ENCODE data around the gene UBASH3B.

Gene UBASH3B

GRCh38 chr11:122681070-122681469 is 25.5 kb downstream of the UBASH3B start:
- no peaks in the 10 kb centered on the region for H3K27me3 ChIP-seq (replicated peaks; ENCODE audit: control insufficient read depth, insufficient read depth, low read length)
- H3K4me1 ChIP-seq (ENCODE audit: control insufficient read depth, insufficient read depth, low read length) = peaks cover 12% of the 10 kb centered on the region
- no peak overlapping the region for H3K9ac ChIP-seq (ENCODE audit: low read length)
- no peak for DNase-seq (ENCODE audit: low read depth)
- no peaks in the 10 kb centered on the region for H3K9me3 ChIP-seq (ENCODE audit: control insufficient read depth, low read length)
- H3K36me3 ChIP-seq (ENCODE audit: control insufficient read depth, insufficient read depth, low read length, severe bottlenecking) = no peaks in the 10 kb centered on the region
- no peak overlapping the region for H3K4me3 ChIP-seq (ENCODE audit: low read length)

- DNase-seq (ENCODE audit: low read depth) = no peak
- H3K4me1 ChIP-seq (ENCODE audit: control insufficient read depth, insufficient read depth, low read length) = peaks cover 12% of the 10 kb centered on the region
- H3K4me3 ChIP-seq (ENCODE audit: low read length) = no peak overlapping the region
- no peaks in the 10 kb centered on the region for H3K9me3 ChIP-seq (ENCODE audit: control insufficient read depth, low read length)
- no peaks in the 10 kb centered on the region for H3K36me3 ChIP-seq (ENCODE audit: control insufficient read depth, insufficient read depth, low read length, severe bottlenecking)
- no peaks in the 10 kb centered on the region for H3K27me3 ChIP-seq (replicated peaks; ENCODE audit: control insufficient read depth, insufficient read depth, low read length)
- no peak overlapping the region for H3K9ac ChIP-seq (ENCODE audit: low read length)
Measured at GRCh38 chr11:122681735-122682134, 26.2 kb downstream of the UBASH3B start.

GRCh38 chr11:122682464-122682863 is 26.9 kb downstream of the UBASH3B start:
- peaks cover 12% of the 10 kb centered on the region for H3K4me1 ChIP-seq (ENCODE audit: control insufficient read depth, insufficient read depth, low read length)
- no peaks in the 10 kb centered on the region for H3K36me3 ChIP-seq (ENCODE audit: control insufficient read depth, insufficient read depth, low read length, severe bottlenecking)
- no peak for DNase-seq (ENCODE audit: low read depth)
- no peaks in the 10 kb centered on the region for H3K27me3 ChIP-seq (replicated peaks; ENCODE audit: control insufficient read depth, insufficient read depth, low read length)
- no peak overlapping the region for H3K4me3 ChIP-seq (ENCODE audit: low read length)
- no peaks in the 10 kb centered on the region for H3K9me3 ChIP-seq (ENCODE audit: control insufficient read depth, low read length)
- no peak overlapping the region for H3K9ac ChIP-seq (ENCODE audit: low read length)

- H3K9ac ChIP-seq (ENCODE audit: low read length) = no peak overlapping the region
- H3K27me3 ChIP-seq (replicated peaks; ENCODE audit: control insufficient read depth, insufficient read depth, low read length) = no peaks in the 10 kb centered on the region
- H3K4me1 ChIP-seq (ENCODE audit: control insufficient read depth, insufficient read depth, low read length) = peaks cover 12% of the 10 kb centered on the region
- no peak for DNase-seq (ENCODE audit: low read depth)
- no peaks in the 10 kb centered on the region for H3K9me3 ChIP-seq (ENCODE audit: control insufficient read depth, low read length)
- H3K4me3 ChIP-seq (ENCODE audit: low read length) = no peak overlapping the region
- no peaks in the 10 kb centered on the region for H3K36me3 ChIP-seq (ENCODE audit: control insufficient read depth, insufficient read depth, low read length, severe bottlenecking)
Measured at GRCh38 chr11:122685041-122685440, 29.5 kb downstream of the UBASH3B start.

GRCh38 chr11:122686111-122686510 is 30.6 kb downstream of the UBASH3B start:
- Histone ChIP-seq H3K9me3 (ENCODE audit: control insufficient read depth, low read length) (no peaks in the 10 kb centered on the region), H3K4me1 (ENCODE audit: control insufficient read depth, insufficient read depth, low read length) (peaks cover 16% of the 10 kb centered on the region), H3K36me3 (ENCODE audit: control insufficient read depth, insufficient read depth, low read length, severe bottlenecking) (no peaks in the 10 kb centered on the region), H3K27me3 (replicated peaks; ENCODE audit: control insufficient read depth, insufficient read depth, low read length) (no peaks in the 10 kb centered on the region), H3K4me3 (ENCODE audit: low read length) (no peak overlapping the region), H3K9ac (ENCODE audit: low read length) (no peak overlapping the region)
- DNase-seq (ENCODE audit: low read depth) = no peak

GRCh38 chr11:122690384-122690783 is 34.9 kb downstream of the UBASH3B start:
- Histone ChIP-seq H3K9me3 (ENCODE audit: control insufficient read depth, low read length) (no peaks in the 10 kb centered on the region), H3K27me3 (replicated peaks; ENCODE audit: control insufficient read depth, insufficient read depth, low read length) (no peaks in the 10 kb centered on the region), H3K4me3 (ENCODE audit: low read length) (peak overlapping the region; percentile 74), H3K9ac (ENCODE audit: low read length) (peak overlapping the region; percentile 86), H3K36me3 (ENCODE audit: control insufficient read depth, insufficient read depth, low read length, severe bottlenecking) (no peaks in the 10 kb centered on the region), H3K4me1 (ENCODE audit: control insufficient read depth, insufficient read depth, low read length) (peaks cover 26% of the 10 kb centered on the region)
- no peak for DNase-seq (ENCODE audit: low read depth)

GRCh38 chr11:122690801-122691548 is 35.5 kb downstream of the UBASH3B start:
- Histone ChIP-seq H3K36me3 (ENCODE audit: control insufficient read depth, insufficient read depth, low read length, severe bottlenecking) (no peaks in the 10 kb centered on the region), H3K9me3 (ENCODE audit: control insufficient read depth, low read length) (no peaks in the 10 kb centered on the region), H3K4me3 (ENCODE audit: low read length) (peak overlapping the region; percentile 74), H3K27me3 (replicated peaks; ENCODE audit: control insufficient read depth, insufficient read depth, low read length) (no peaks in the 10 kb centered on the region), H3K9ac (ENCODE audit: low read length) (peak overlapping the region; percentile 86), H3K4me1 (ENCODE audit: control insufficient read depth, insufficient read depth, low read length) (peaks cover 26% of the 10 kb centered on the region)
- DNase-seq (ENCODE audit: low read depth) = peak; percentile 71

GRCh38 chr11:122691549-122692150 is 36.1 kb downstream of the UBASH3B start:
- H3K27me3 ChIP-seq (replicated peaks; ENCODE audit: control insufficient read depth, insufficient read depth, low read length) = no peaks in the 10 kb centered on the region
- peaks cover 26% of the 10 kb centered on the region for H3K4me1 ChIP-seq (ENCODE audit: control insufficient read depth, insufficient read depth, low read length)
- H3K9me3 ChIP-seq (ENCODE audit: control insufficient read depth, low read length) = no peaks in the 10 kb centered on the region
- DNase-seq (ENCODE audit: low read depth) = peak; percentile 40
- peak overlapping the region; percentile 74 for H3K4me3 ChIP-seq (ENCODE audit: low read length)
- no peaks in the 10 kb centered on the region for H3K36me3 ChIP-seq (ENCODE audit: control insufficient read depth, insufficient read depth, low read length, severe bottlenecking)
- H3K9ac ChIP-seq (ENCODE audit: low read length) = peak overlapping the region; percentile 86

GRCh38 chr11:122692444-122692843 is 36.9 kb downstream of the UBASH3B start:
- no peak for DNase-seq (ENCODE audit: low read depth)

GRCh38 chr11:122695076-122695615 is 39.6 kb downstream of the UBASH3B start:
- Histone ChIP-seq H3K9me3 (ENCODE audit: control insufficient read depth, low read length) (no peaks in the 10 kb centered on the region), H3K4me3 (ENCODE audit: low read length) (no peak overlapping the region), H3K4me1 (ENCODE audit: control insufficient read depth, insufficient read depth, low read length) (peaks cover 26% of the 10 kb centered on the region), H3K9ac (ENCODE audit: low read length) (no peak overlapping the region), H3K27me3 (replicated peaks; ENCODE audit: control insufficient read depth, insufficient read depth, low read length) (no peaks in the 10 kb centered on the region), H3K36me3 (ENCODE audit: control insufficient read depth, insufficient read depth, low read length, severe bottlenecking) (no peaks in the 10 kb centered on the region)
- DNase-seq (ENCODE audit: low read depth) = no peak

More at GRCh38 chr11:122692444-122692843, 36.9 kb downstream of the UBASH3B start:
- H3K9me3 ChIP-seq (ENCODE audit: control insufficient read depth, low read length) = no peaks in the 10 kb centered on the region
- no peak overlapping the region for H3K9ac ChIP-seq (ENCODE audit: low read length)
- H3K27me3 ChIP-seq (replicated peaks; ENCODE audit: control insufficient read depth, insufficient read depth, low read length) = no peaks in the 10 kb centered on the region
- H3K4me3 ChIP-seq (ENCODE audit: low read length) = no peak overlapping the region
- H3K36me3 ChIP-seq (ENCODE audit: control insufficient read depth, insufficient read depth, low read length, severe bottlenecking) = no peaks in the 10 kb centered on the region
- H3K4me1 ChIP-seq (ENCODE audit: control insufficient read depth, insufficient read depth, low read length) = peaks cover 26% of the 10 kb centered on the region

GRCh38 chr11:122696662-122697061 is 41.1 kb downstream of the UBASH3B start:
- no peak overlapping the region for H3K9ac ChIP-seq (ENCODE audit: low read length)
- H3K9me3 ChIP-seq (ENCODE audit: control insufficient read depth, low read length) = no peaks in the 10 kb centered on the region
- no peaks in the 10 kb centered on the region for H3K27me3 ChIP-seq (replicated peaks; ENCODE audit: control insufficient read depth, insufficient read depth, low read length)
- no peak overlapping the region for H3K4me3 ChIP-seq (ENCODE audit: low read length)
- H3K36me3 ChIP-seq (ENCODE audit: control insufficient read depth, insufficient read depth, low read length, severe bottlenecking) = no peaks in the 10 kb centered on the region
- peaks cover 12% of the 10 kb centered on the region for H3K4me1 ChIP-seq (ENCODE audit: control insufficient read depth, insufficient read depth, low read length)
- DNase-seq (ENCODE audit: low read depth) = no peak

Data from adipocyte (in vitro differentiated cells).